GM21619 (cell line): ENCODE data around the gene CAMKMT.

Experiments
- ATAC-seq: cut with Tn5 transposase; IDR thresholded peaks from one replicate; pipeline ENCODE4 v1.9.1; 2021; ENCODE audit not compliant: unreplicated experiment

The CAMKMT gene

GRCh38 chr2:44789971-44790721 lies 428.4 kb downstream of the CAMKMT start:
- no peak for ATAC-seq

GRCh38 chr2:44793322-44793870 lies 431.6 kb downstream of the CAMKMT start:
- no peak for ATAC-seq

- ATAC-seq, result no peak
Observed at GRCh38 chr2:44796771-44797170, 435.0 kb downstream of the CAMKMT start.

GRCh38 chr2:44798139-44798659 lies 436.5 kb downstream of the CAMKMT start:
- no peak for ATAC-seq

GRCh38 chr2:44799105-44799504 lies 437.4 kb downstream of the CAMKMT start:
- no peak for ATAC-seq

GRCh38 chr2:44799754-44800153 lies 438.0 kb downstream of the CAMKMT start:
- ATAC-seq, result no peak

GRCh38 chr2:44801289-44801840 lies 439.6 kb downstream of the CAMKMT start:
- no peak for ATAC-seq

- no peak for ATAC-seq
Observed at GRCh38 chr2:44801841-44802776, 440.4 kb downstream of the CAMKMT start.

GRCh38 chr2:44802777-44803424 lies 441.2 kb downstream of the CAMKMT start:
- ATAC-seq, result no peak

GRCh38 chr2:44804406-44805265 lies 442.9 kb downstream of the CAMKMT start:
- ATAC-seq, result no peak

GRCh38 chr2:44805401-44806235 lies 443.9 kb downstream of the CAMKMT start:
- no peak for ATAC-seq

GRCh38 chr2:44807201-44808025 lies 445.7 kb downstream of the CAMKMT start:
- no peak for ATAC-seq

- ATAC-seq, result no peak
Observed at GRCh38 chr2:44810892-44811530, 449.3 kb downstream of the CAMKMT start.

GRCh38 chr2:44813165-44813564 lies 451.4 kb downstream of the CAMKMT start:
- no peak for ATAC-seq

GRCh38 chr2:44813658-44814057 lies 451.9 kb downstream of the CAMKMT start:
- ATAC-seq, result no peak

- no peak for ATAC-seq
Observed at GRCh38 chr2:44817256-44817655, 455.5 kb downstream of the CAMKMT start.

- no peak for ATAC-seq
Observed at GRCh38 chr2:44817673-44818335, 456.1 kb downstream of the CAMKMT start.
